Measurements from ENCODE around the gene ACSL6.

- no peak for TF ChIP-seq CTCF (IDR thresholded peaks at IDR 0.05; ENCODE audit: low read depth, low read length, poor library complexity, severe bottlenecking)
- TF ChIP-seq EZH2phosphoT487 (IDR thresholded peaks at IDR 0.05; ENCODE audit: borderline replicate concordance, low read length): no peak
Observed at GRCh38 chr5:131999441-132000240, 11.8 kb downstream of the ACSL6 start.
